GM12878 (cell line): ENCODE data around the gene SNX33. TPM values are rescaled to one million over a fixed set of nuclear protein-coding genes. Genes with fewer than 3 reads are reported as not detected.

Source experiments
- ATAC-seq: fragments of 200-7000 bp; cut with Tn5 transposase; 3 replicates; pipeline ENCODE4 v1.9.1; 2020; ENCODE audit warnings: mild to moderate bottlenecking, moderate library complexity
- BruUV-seq: library from RNA; stranded (reverse); fragments of 400-500 nt; replicated peaks from 2 replicates; lab custom pipeline; 2021; lab: Mats Ljungman, UMichigan
- CTCF ChIA-PET: fragments of 300-600 bp; sonication (Branson Sonifier 250); formaldehyde crosslinking; extraction: SDS; loops from one replicate; lab custom pipeline; 2021; ENCODE audit warnings: inconsistent platforms; lab: Yijun Ruan, JAX
- POLR2A ChIA-PET: fragments of 350-600 bp; formaldehyde crosslinking; extraction: SDS; loops from one replicate; lab custom pipeline; 2021; ENCODE audit warnings: inconsistent platforms; lab: Charles Lee
- RAD21 ChIA-PET: fragments of 300-600 bp; sonication (Branson Sonifier 250); formaldehyde crosslinking; loops from one replicate; lab custom pipeline; 2023; ENCODE audit warnings: antibody characterized with exemption; ENCODE audit not compliant: unreplicated experiment; lab: Charles Lee
- SMC1A ChIA-PET: fragments of 300-600 bp; sonication (Branson Sonifier 250); formaldehyde crosslinking; loops from one replicate; lab custom pipeline; 2023; ENCODE audit not compliant: unreplicated experiment, uncharacterized antibody; lab: Charles Lee
- DNase-seq: peaks from one replicate; pipeline ENCODE4 v3.0.0-alpha.2; 2011; ENCODE audit warnings: low read depth, low spot score
- FAIRE-seq: peaks from 3 replicates; lab custom pipeline; 2011; peaks lifted over from hg19 to GRCh38; lab: Jason Lieb, UNC
- H2AFZ ChIP-seq: 2 replicates; pipeline ENCODE4 v1.6.0; 2011; ENCODE audit warnings: low read depth, low read length, control low read depth; ENCODE audit not compliant: control insufficient read depth
- H3K27ac ChIP-seq: 2 replicates; pipeline ENCODE4 v1.5.1; 2011; ENCODE audit warnings: control low read depth; ENCODE audit not compliant: control insufficient read depth, insufficient read depth
- H3K27me3 ChIP-seq, 2 experiments: replicated peaks in 1 of 2; 2 replicates each; pipeline versions ENCODE4 v1.6.0 to v1.6.1; 2011; ENCODE audit warnings: low read length in 1 of 2; ENCODE audit not compliant: control insufficient read depth in 2 of 2, insufficient read depth in 2 of 2
- H3K36me3 ChIP-seq, 2 experiments: 2 replicates each; pipeline ENCODE4 v1.5.1; 2011; ENCODE audit warnings: low read length in 1 of 2; ENCODE audit not compliant: control insufficient read depth in 2 of 2, insufficient read depth in 2 of 2
- H3K4me1 ChIP-seq: 2 replicates; pipeline ENCODE4 v1.6.1; 2011; ENCODE audit warnings: mild to moderate bottlenecking, low read length, moderate library complexity, mixed read lengths; ENCODE audit not compliant: control insufficient read depth, insufficient read depth
- H3K4me2 ChIP-seq: 2 replicates; pipeline ENCODE4 v1.6.0; 2011; ENCODE audit warnings: control low read depth; ENCODE audit not compliant: control insufficient read depth, insufficient read depth
- H3K4me3 ChIP-seq: fragments of 200-600 bp; sonication (generic); 2 replicates; pipeline ENCODE4 v1.5.1; 2016
- H3K79me2 ChIP-seq: 2 replicates; pipeline ENCODE4 v1.6.0; 2011; ENCODE audit warnings: low read length; ENCODE audit not compliant: control insufficient read depth, insufficient read depth
- H3K9ac ChIP-seq: 2 replicates; pipeline ENCODE4 v1.8.0; 2011; ENCODE audit warnings: low read length, control low read depth, mixed read lengths; ENCODE audit not compliant: control insufficient read depth, insufficient read depth
- H3K9me3 ChIP-seq: replicated peaks from 3 replicates; pipeline ENCODE4 v1.5.1; 2011; ENCODE audit warnings: mild to moderate bottlenecking, low read length; ENCODE audit not compliant: control insufficient read depth, insufficient read depth
- H4K20me1 ChIP-seq: 2 replicates; pipeline ENCODE4 v1.6.0; 2011; ENCODE audit not compliant: control insufficient read depth, insufficient read depth
- MEF2B ChIP-seq: fragments of 450-650 bp; IDR thresholded peaks from 2 replicates; pipeline ENCODE4 v1.6.1; 2018; ENCODE audit warnings: mild to moderate bottlenecking, moderate library complexity; ENCODE audit not compliant: partially characterized antibody, poor library complexity, severe bottlenecking
- MYB ChIP-seq: fragments of 150-350 bp; IDR thresholded peaks from 2 replicates; pipeline ENCODE4 v1.6.1; 2014; ENCODE audit warnings: mild to moderate bottlenecking, low read depth, low read length, borderline replicate concordance
- POLR2A ChIP-seq: IDR thresholded peaks from 2 replicates; pipeline ENCODE4 v1.6.1; 2011; ENCODE audit warnings: low read depth, mild to moderate bottlenecking, low read length
- SP1 ChIP-seq: IDR thresholded peaks from one replicate; pipeline ENCODE4 v1.6.1; 2011; ENCODE audit warnings: low read depth, low read length
- SREBF1 ChIP-seq: IDR thresholded peaks from 2 replicates; pipeline ENCODE4 v1.6.1; 2012; ENCODE audit warnings: mild to moderate bottlenecking, low read length
- SRF ChIP-seq, 2 experiments: IDR thresholded peaks; 2 replicates each; pipeline ENCODE4 v1.6.1; 2011; ENCODE audit warnings: low read depth in 2 of 2, low read length in 2 of 2, mild to moderate bottlenecking in 1 of 2, moderate library complexity in 1 of 2
- TCF3 ChIP-seq: IDR thresholded peaks from 2 replicates; pipeline ENCODE4 v1.6.1; 2012; ENCODE audit warnings: low read depth, mild to moderate bottlenecking, low read length, borderline replicate concordance; ENCODE audit not compliant: insufficient read depth
- WGBS: methylation state at CpG from one replicate; pipeline ENCODE4 v1.1.6; 2016; ENCODE audit warnings: low lambda C conversion rate; ENCODE audit not compliant: insufficient replicate concordance, insufficient coverage; ENCODE audit errors: missing lambda C conversion rate; 5-methylcytosine and 5-hydroxymethylcytosine counted together
- in situ Hi-C: fragments of 300-500 bp; cut with MboI; formaldehyde crosslinking; loops from 9 replicates; pipeline ENCODE4 v1.14.3; 2018; ENCODE audit warnings: mixed read lengths
- intact Hi-C: fragments of 100-400 bp; cut with micrococcal nuclease; formaldehyde crosslinking; loops from one replicate; pipeline ENCODE4 v1.14.2; 2022; ENCODE audit not compliant: unreplicated experiment
- polyA plus RNA-seq, 11 experiments: library from polyadenylated mRNA; depleted of rRNA in 4 of 11; unstranded in 6 of 11; stranded (reverse) in 5 of 11; fragments of >200 nt; fragmentation: Nextera tagmentation in 4 of 11; fragmentation: Illumina TruSeq in 1 of 11; extraction: Ambion mirVana in 4 of 11; extraction: Trizol in 1 of 11; gene quantifications; 1 replicate in 1 of 11; 2 replicates in 10 of 11; pipeline versions ENCODE4 v1.2.1 to v1.2.3, GENCODE V29; 2011 to 2016; ENCODE audit warnings: inconsistent platforms in 2 of 11, missing spikeins in 2 of 11, low read depth in 1 of 11
- total RNA-seq, 4 experiments: library from RNA; depleted of rRNA in 3 of 4; stranded (reverse); fragments of >200 nt in 3 of 4; fragmentation: Illumina TruSeq in 1 of 4; extraction: Trizol in 1 of 4; gene quantifications; 2 replicates each; pipeline versions ENCODE4 v1.2.1 to v1.2.3, GENCODE V29; 2013 to 2021
- TF ChIP-seq, protein P1 (sequence below): fragments of 450-650 bp; IDR thresholded peaks from 2 replicates; pipeline ENCODE4 v1.6.1; 2016; ENCODE audit warnings: mild to moderate bottlenecking
- TF ChIP-seq, protein P2 (sequence below): IDR thresholded peaks from 2 replicates; pipeline ENCODE4 v1.6.1; 2011; ENCODE audit warnings: mild to moderate bottlenecking, low read depth, low read length, moderate library complexity; ENCODE audit not compliant: insufficient replicate concordance
- TF ChIP-seq, protein P3 (sequence below): IDR thresholded peaks from 2 replicates; pipeline ENCODE4 v1.6.1; 2011; ENCODE audit warnings: borderline replicate concordance, low read depth, mild to moderate bottlenecking, moderate library complexity, low read length; ENCODE audit not compliant: insufficient read depth, poor library complexity, severe bottlenecking

SNX33 gene
- total and polyA plus RNA-seq, 10 of the 15 experiments (the other 5 are each of a cell fraction or from before 2014, with no cell fraction given): 0.13 to 1.9 (median 0.55) TPM

DNA sequence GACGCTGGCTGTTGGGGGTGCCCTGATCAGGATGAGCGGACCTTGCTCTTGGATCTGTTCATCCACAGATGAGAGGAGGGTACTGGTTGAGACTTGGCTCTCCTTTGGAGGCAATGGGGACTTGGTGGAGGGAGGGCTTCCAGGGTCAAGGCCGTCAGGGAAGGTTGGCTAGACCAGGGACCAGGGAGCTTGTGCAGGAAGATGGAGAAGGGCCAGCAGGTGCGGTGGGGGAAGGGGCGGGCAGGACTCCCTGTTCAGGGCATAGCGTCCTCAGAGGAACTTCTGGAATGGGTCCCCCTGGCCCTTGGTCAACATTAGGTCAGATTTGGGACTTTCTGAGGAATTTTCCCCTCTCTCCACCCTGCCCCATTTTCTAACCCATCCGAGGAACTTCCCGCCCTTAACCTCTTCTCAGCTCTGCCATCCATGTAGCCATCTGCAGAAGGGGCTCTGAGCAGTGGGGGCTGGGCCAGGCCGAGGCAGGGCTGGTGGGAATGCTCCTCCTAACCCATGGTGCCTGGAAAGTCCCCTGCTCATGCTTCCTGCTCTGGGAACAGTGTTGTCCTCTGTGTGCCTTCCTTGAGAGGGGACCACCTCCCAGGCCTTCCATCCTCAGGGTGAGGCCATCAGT, 11.5 kb downstream of the SNX33 start:
- TF ChIP-seq SP1: no peak
- TF ChIP-seq SREBF1: no peak
- no peak for TF ChIP-seq TCF3
- no peak for TF ChIP-seq MEF2B
- no peak for TF ChIP-seq SRF (IDR thresholded peaks at IDR 0.05; ENCODE audit: low read depth in 2 of 2, low read length in 2 of 2)
- no peak for TF ChIP-seq POLR2A
- Histone ChIP-seq H2AFZ (no peak overlapping the region), H3K4me2 (no peak overlapping the region), H3K9me3 (no peaks in the 10 kb centered on the region), H3K36me3 (no peaks in the 10 kb centered on the region), H3K4me3 (no peak overlapping the region), H3K79me2 (no peaks in the 10 kb centered on the region), H3K9ac (no peak overlapping the region), H3K4me1 (no peaks in the 10 kb centered on the region; the same call in 1 of the 2 replicates), H3K27ac (no peak overlapping the region), H3K27me3 (no peaks in the 10 kb centered on the region), H4K20me1 (no peaks in the 10 kb centered on the region)
- ATAC-seq (no peak), DNase-seq (no peak), FAIRE-seq (no peak)
- ChIA-PET SMC1A (interaction anchor here (1.1 kb wide), 1 partner anchor 19 kb away, joined by 3 read pairs; the partner anchor contains the start of gene IMP3), CTCF (interaction anchor here (0.6 kb wide), 1 partner anchor 20 kb away, joined by 3 read pairs; no protein-coding TSS in a partner anchor), POLR2A (no interaction called here), RAD21 (no interaction called here)
- in situ Hi-C loops (loop anchor here (25.0 kb wide), 1 partner anchor 647 kb away; the partner anchor contains the start of gene PPCDC), intact Hi-C loops (no loop called here)
- WGBS: 24% methylated on average over 9 of the region's 9 CpGs
- BruUV-seq: no TSS peak

DNA sequence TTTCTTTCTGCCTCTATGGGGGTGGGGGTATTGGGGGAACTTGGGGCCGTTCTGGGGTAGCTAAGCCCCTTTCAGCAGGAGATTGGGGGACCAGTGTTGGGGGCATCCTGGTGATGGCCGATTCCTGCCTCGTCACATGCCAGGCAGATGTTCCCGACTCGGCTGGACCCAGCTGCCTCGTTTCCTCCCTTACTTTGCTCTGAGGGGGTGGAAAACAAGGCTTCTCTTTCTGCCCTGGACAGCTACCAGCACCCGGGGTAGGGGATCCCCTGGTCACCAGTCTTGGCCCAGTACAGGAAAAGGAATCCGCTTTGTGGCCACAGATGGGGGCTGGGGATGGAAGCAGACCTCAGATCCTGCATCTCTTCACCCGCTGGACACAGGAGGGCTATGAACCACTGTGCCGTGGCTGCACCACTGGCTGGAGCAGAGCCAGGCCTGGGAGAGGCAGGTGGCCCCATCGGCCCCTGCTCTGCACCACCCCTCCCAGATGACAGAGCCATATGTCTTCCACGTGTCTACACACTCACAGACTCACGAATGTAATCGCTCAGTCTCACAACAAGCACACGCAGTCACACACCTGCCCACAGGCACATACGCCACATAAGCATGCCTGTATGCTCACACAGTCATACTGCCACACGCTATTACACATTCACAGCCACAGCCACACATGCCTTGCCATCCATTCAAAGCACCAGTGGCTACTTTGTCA, 12.4 kb downstream of the SNX33 start:
- Histone ChIP-seq H2AFZ (no peak overlapping the region), H3K4me3 (no peak overlapping the region), H3K4me2 (no peak overlapping the region), H3K9me3 (no peaks in the 10 kb centered on the region), H3K79me2 (no peaks in the 10 kb centered on the region), H3K9ac (no peak overlapping the region), H3K4me1 (no peaks in the 10 kb centered on the region; the same call in 1 of the 2 replicates)
- WGBS: 44% methylated on average over 17 of the region's 17 CpGs
- no TSS peak for BruUV-seq
- ATAC-seq: no peak
- intact Hi-C loops: no loop called here
- SMC1A ChIA-PET: no interaction called here
- TF ChIP-seq, protein P1, sequence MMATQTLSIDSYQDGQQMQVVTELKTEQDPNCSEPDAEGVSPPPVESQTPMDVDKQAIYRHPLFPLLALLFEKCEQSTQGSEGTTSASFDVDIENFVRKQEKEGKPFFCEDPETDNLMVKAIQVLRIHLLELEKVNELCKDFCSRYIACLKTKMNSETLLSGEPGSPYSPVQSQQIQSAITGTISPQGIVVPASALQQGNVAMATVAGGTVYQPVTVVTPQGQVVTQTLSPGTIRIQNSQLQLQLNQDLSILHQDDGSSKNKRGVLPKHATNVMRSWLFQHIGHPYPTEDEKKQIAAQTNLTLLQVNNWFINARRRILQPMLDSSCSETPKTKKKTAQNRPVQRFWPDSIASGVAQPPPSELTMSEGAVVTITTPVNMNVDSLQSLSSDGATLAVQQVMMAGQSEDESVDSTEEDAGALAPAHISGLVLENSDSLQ: no peak
- TF ChIP-seq MYB (no peak), TCF3 (0 out of 2 replicates have a peak, but pooled peaks have one; percentile 50)
- TF ChIP-seq, protein P2, sequence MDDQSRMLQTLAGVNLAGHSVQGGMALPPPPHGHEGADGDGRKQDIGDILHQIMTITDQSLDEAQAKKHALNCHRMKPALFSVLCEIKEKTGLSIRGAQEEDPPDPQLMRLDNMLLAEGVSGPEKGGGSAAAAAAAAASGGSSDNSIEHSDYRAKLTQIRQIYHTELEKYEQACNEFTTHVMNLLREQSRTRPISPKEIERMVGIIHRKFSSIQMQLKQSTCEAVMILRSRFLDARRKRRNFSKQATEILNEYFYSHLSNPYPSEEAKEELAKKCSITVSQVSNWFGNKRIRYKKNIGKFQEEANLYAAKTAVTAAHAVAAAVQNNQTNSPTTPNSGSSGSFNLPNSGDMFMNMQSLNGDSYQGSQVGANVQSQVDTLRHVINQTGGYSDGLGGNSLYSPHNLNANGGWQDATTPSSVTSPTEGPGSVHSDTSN: peak; percentile 31
- TF ChIP-seq, protein P3, sequence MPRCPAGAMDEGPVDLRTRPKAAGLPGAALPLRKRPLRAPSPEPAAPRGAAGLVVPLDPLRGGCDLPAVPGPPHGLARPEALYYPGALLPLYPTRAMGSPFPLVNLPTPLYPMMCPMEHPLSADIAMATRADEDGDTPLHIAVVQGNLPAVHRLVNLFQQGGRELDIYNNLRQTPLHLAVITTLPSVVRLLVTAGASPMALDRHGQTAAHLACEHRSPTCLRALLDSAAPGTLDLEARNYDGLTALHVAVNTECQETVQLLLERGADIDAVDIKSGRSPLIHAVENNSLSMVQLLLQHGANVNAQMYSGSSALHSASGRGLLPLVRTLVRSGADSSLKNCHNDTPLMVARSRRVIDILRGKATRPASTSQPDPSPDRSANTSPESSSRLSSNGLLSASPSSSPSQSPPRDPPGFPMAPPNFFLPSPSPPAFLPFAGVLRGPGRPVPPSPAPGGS: peak; percentile 98
- TF ChIP-seq, all 136 proteins: peak for 3
- FAIRE-seq (no peak), DNase-seq (no peak)
- CTCF ChIA-PET: interaction anchor here (0.6 kb wide), 1 partner anchor 21 kb away, joined by 3 read pairs; no protein-coding TSS in a partner anchor
- no peaks in the 10 kb centered on the region for H3K36me3 ChIP-seq
- no peaks in the 10 kb centered on the region for H4K20me1 ChIP-seq
- RAD21 ChIA-PET: no interaction called here
- in situ Hi-C loops: loop anchor here (25.0 kb wide), 1 partner anchor 648 kb away; the partner anchor contains the start of gene PPCDC
- no peaks in the 10 kb centered on the region for H3K27me3 ChIP-seq
- POLR2A ChIA-PET: no interaction called here
- H3K27ac ChIP-seq: no peak overlapping the region
